ENCODE results near the gene AKNA. TPM values are rescaled to one million over a fixed set of nuclear protein-coding genes. Genes with fewer than 3 reads are reported as not detected.

AKNA gene
- total RNA-seq, 2 donors from 2014 or later, result 7.3 to 11.9 TPM

DNA sequence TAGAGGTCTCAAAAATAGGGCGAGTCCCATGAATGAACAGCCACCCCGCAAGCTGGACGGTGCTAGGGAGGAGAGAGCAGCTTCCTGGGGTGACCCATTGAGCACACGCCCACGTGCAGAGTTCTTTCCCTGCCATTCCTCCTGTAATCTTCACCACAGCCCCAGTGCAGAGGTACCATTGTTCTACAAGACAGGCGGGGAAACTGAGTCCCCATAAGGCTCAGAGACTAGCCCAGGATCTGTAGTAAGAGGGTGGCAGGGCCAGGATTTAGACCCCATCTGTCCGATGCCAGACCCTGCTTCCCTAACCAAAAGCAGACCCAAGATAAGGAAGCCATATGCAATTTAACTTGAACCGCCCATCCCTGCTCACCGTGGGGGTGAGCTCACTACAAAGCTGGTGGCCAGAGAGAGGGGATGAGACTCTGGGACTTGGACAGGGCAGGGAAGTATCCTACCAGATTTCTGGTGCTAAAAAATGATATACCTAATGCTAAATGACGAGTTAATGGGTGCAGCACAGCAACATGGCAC, 101.6 kb downstream of the AKNA start:
- H3K4me3 ChIP-seq, result no peak overlapping the region
- H3K27me3 ChIP-seq, result no peaks in the 10 kb centered on the region
- no peaks in the 10 kb centered on the region for H3K36me3 ChIP-seq (replicated peaks in 1 of 2; ENCODE audit: insufficient read depth in 1 of 2, low read depth in 2 of 2)
- DNase-seq (peak in 1 of 4 donors; percentile 8), ATAC-seq (no peak)
- no peak overlapping the region for H3K27ac ChIP-seq
- peaks cover 8% of the 10 kb centered on the region for H3K4me1 ChIP-seq
- TF ChIP-seq, protein P1, sequence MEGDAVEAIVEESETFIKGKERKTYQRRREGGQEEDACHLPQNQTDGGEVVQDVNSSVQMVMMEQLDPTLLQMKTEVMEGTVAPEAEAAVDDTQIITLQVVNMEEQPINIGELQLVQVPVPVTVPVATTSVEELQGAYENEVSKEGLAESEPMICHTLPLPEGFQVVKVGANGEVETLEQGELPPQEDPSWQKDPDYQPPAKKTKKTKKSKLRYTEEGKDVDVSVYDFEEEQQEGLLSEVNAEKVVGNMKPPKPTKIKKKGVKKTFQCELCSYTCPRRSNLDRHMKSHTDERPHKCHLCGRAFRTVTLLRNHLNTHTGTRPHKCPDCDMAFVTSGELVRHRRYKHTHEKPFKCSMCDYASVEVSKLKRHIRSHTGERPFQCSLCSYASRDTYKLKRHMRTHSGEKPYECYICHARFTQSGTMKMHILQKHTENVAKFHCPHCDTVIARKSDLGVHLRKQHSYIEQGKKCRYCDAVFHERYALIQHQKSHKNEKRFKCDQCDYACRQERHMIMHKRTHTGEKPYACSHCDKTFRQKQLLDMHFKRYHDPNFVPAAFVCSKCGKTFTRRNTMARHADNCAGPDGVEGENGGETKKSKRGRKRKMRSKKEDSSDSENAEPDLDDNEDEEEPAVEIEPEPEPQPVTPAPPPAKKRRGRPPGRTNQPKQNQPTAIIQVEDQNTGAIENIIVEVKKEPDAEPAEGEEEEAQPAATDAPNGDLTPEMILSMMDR (IDR thresholded peaks at IDR 0.05), result no peak
- no peak for TF ChIP-seq POLR2A (IDR thresholded peaks at IDR 0.05)
- intact Hi-C loops (cut with DNase I), result loop anchor here (5.0 kb wide), 1 partner anchor 134 kb away; no protein-coding TSS in a partner anchor
- 87% methylated on average over 10 of the region's 10 CpGs for WGBS, 2 donors
- H3K9me3 ChIP-seq, result no peaks in the 10 kb centered on the region

DNA sequence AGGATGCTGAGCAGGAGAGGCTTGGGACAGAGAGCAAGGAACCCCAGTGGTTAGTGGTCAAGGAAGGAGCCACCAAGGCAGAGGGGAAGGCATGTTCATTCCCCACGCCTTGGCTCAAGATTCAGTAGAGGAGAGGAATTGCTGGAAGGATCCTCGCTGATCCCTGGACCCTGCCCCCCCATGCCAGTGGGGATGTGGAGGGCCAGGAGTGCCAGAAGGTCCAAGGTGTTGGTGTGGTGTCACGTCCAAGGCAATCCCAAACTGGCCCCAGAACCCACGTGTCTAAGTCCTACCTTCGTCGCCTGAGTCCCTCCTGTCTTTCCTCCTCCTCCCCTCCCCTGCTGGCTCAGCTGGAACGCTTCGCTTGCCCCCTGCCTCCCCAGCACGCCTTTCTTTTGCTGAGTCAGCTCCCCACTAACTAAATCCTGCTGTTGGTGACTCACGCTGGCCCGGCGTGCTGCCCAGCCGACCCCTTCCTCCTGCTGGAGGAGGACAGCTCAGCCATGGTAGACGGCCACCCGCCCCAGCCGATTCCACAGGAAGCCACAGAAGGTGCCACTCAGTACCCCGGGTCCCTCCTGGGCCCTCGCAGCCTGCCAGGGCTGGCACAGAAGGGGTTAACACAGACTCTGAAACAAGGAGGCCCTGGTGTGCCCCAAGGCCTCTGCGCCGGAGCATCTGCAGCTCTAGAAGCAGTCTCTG, 102.5 kb downstream of the AKNA start:
- Histone ChIP-seq H3K36me3 (replicated peaks in 1 of 2; ENCODE audit: insufficient read depth in 1 of 2, low read depth in 2 of 2) (no peaks in the 10 kb centered on the region), H3K4me1 (peaks cover 8% of the 10 kb centered on the region), H3K27me3 (no peaks in the 10 kb centered on the region), H3K4me3 (no peak overlapping the region), H3K9me3 (no peaks in the 10 kb centered on the region), H3K27ac (no peak overlapping the region)
- ATAC-seq (no peak), DNase-seq (peak in 3 of 4 donors; percentile 8 to 44 (median 16))
- intact Hi-C loops (cut with DNase I), result loop anchor here (5.0 kb wide), 1 partner anchor 133 kb away; no protein-coding TSS in a partner anchor
- WGBS, 2 donors, result 78 to 79% methylated on average over 18 to 19 of the region's 20 CpGs
- TF ChIP-seq, protein P1 (IDR thresholded peaks at IDR 0.05), result no peak
- TF ChIP-seq POLR2A (IDR thresholded peaks at IDR 0.05), result no peak

DNA sequence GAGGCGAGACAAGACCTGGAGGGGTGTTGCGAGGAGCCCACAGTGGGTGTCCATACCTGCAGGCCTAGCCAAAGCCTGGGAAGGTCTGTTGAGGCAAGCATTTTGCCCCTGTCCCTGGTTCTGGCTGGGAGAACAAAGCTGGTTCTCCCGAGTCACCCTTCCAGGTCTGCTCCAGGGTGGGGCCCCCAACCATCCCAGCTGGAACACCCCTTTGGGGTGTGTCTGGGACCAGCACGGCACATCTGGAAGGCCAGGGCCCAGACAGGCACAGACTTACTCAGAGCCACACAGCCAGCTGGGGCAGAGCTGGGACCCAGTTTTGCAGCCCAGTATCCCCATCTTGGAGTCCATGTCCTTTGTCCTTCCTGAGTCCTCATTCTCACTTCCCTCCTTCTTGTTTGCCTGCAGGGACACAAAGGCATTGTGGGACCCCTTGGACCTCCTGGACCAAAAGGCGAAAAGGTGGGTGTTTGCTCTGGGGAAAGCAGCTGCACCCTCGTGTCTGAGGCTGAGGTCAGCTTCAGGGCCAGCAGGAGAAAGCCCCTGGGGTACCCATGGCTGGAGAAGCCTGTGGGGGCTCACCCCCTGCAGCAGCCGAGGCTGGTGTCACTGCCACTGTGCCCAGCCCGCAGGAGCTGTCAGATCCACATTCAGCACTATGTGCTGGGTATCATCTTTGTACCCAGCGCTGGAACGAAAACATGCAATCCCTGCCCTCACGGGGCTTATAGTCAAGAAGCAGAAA, 103.3 kb downstream of the AKNA start:
- H3K27ac ChIP-seq, result no peak overlapping the region

More for the DNA sequence above, 103.3 kb downstream of the AKNA start:
- H3K9me3 ChIP-seq, result no peaks in the 10 kb centered on the region
- WGBS, 2 donors, result 94 to 95% methylated on average over 10 to 11 of the region's 11 CpGs
- intact Hi-C loops (cut with DNase I), result loop anchor here (5.0 kb wide), 1 partner anchor 132 kb away; no protein-coding TSS in a partner anchor
- no peak overlapping the region for H3K4me3 ChIP-seq
- no peaks in the 10 kb centered on the region for H3K27me3 ChIP-seq
- peaks cover 8% of the 10 kb centered on the region for H3K4me1 ChIP-seq
- no peak for ATAC-seq
- no peak for TF ChIP-seq POLR2A (IDR thresholded peaks at IDR 0.05)
- TF ChIP-seq, protein P1 (IDR thresholded peaks at IDR 0.05), result no peak
- peak in 2 of 4 donors; percentile 1 to 5 for DNase-seq
- H3K36me3 ChIP-seq (replicated peaks in 1 of 2; ENCODE audit: insufficient read depth in 1 of 2, low read depth in 2 of 2), result no peaks in the 10 kb centered on the region

Other genes starting within 250 kb of the AKNA start
- gene COL27A1, start 232.4 kb downstream of the AKNA start, total RNA-seq, result 10 to 100 TPM; 24.1 to 58.0 TPM
- gene ORM1, start 64.9 kb downstream of the AKNA start, total RNA-seq, result 10 to 100 TPM in 1 of 2 donors, not detected in 1; 43.8 TPM
- gene ORM2, start 58.1 kb downstream of the AKNA start, total RNA-seq, result not detected
- 10 to 100 TPM; 13.5 to 15.6 TPM for gene WHRN, start 117.5 kb upstream of the AKNA start, total RNA-seq
- gene ATP6V1G1, start 199.8 kb upstream of the AKNA start, total RNA-seq, result 10 to 100 TPM; 62.3 to 91.3 TPM
- 1 to 10 TPM; 4.9 to 6.5 TPM for gene TMEM268, start 223.3 kb upstream of the AKNA start, total RNA-seq